NCI-H524 (cell line): ENCODE measurements around the gene CDKN1B.

Experiments used
- DNase-seq, 2 experiments: peaks; one replicate each; lab custom pipeline; 2025; lab: John Stamatoyannopoulos, UW

CDKN1B gene

GRCh38 chr12:12759234-12759915, 42.2 kb downstream of the CDKN1B start:
- DNase-seq: no peak

- peak in 1 of 2 experiments; percentile 3 for DNase-seq
These were observed 47.7 kb downstream of the CDKN1B start for GRCh38 chr12:12764824-12765223.

- DNase-seq: no peak
These were observed 53.1 kb downstream of the CDKN1B start for GRCh38 chr12:12770262-12770661.
